GM21576 (cell line): ENCODE measurements around the gene LHPP.

ENCODE experiments used
- ATAC-seq: cut with Tn5 transposase; IDR thresholded peaks from one replicate; pipeline ENCODE4 v1.9.1; 2021; ENCODE audit warnings: mild to moderate bottlenecking, moderate library complexity; ENCODE audit not compliant: unreplicated experiment

Gene LHPP

GRCh38 chr10:124447751-124448466 lies 13.7 kb upstream of the LHPP start:
- ATAC-seq, result no peak

GRCh38 chr10:124448696-124449169 lies 12.9 kb upstream of the LHPP start:
- no peak for ATAC-seq

DNA sequence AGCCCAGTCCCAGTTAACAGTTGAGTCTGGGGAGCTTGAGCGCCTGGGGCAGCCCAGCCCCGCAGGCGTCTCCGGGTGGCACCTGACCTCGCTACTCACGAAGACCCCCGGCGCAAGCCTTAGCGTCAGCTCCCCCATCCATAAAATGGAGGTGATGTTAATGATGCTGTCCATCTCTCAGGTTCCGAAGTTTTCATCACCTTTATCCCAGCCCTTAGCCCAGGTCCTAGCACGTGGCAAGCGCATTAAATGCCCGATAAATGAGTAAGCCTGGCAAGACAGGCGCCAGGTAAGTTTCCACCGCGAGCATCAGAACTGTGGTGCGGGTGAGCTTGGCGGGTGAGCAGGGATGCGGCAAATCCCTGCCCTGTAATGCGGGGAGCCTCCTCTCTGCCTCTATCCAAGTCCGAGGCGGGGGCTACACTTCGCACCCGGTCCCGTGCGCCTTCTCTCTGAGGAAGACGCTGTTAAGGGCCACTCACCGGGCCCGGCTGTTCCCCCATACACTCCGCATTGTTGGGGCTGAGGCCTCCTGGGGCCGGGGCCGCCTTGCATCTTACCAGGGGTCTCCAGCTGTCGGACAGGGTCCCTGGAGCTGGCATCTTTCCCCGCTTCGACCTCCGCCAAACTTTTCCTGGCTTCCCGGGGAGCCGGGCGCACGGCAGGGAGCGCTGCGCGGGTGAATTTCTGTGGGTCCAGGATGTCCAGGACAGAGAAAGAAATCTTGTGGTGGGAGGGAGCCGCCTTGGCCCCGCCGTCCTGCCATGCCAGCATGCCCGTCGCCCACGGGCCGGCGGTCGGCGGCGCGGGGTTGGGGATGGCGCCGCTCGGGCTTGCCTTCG lies 12.2 kb upstream of the LHPP start:
- no peak for ATAC-seq

GRCh38 chr10:124450012-124450782 lies 11.4 kb upstream of the LHPP start, which contains the start of gene NKX1-2:
NKX1-2 (minus strand) TSS chr10:124450035; CDS start chr10:124449943, 92 bp downstream.
- ATAC-seq, result no peak

GRCh38 chr10:124450783-124451057 lies 10.9 kb upstream of the LHPP start:
- no peak for ATAC-seq

DNA sequence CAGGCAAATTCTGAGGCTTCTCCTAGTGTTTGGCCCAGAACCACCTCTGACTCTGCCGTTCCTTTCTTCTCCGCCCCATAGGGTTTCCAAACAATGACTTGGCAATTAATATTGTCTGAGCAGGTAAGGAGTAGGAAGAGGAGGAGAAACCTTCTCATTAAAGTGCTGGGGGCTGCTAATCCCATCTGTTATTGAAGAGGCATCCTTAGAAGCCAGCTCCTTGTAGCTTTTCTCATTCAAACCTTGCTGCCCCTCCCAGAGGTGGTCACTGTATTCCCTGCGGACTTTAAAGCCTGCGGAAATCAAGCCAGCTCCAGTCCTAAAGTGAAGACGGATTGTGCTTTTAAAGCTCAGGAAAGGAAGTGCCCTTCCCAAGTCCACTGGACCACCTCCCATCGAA lies 10.3 kb upstream of the LHPP start:
- no peak for ATAC-seq

GRCh38 chr10:124453960-124454610 lies 7.5 kb upstream of the LHPP start:
- no peak for ATAC-seq

DNA sequence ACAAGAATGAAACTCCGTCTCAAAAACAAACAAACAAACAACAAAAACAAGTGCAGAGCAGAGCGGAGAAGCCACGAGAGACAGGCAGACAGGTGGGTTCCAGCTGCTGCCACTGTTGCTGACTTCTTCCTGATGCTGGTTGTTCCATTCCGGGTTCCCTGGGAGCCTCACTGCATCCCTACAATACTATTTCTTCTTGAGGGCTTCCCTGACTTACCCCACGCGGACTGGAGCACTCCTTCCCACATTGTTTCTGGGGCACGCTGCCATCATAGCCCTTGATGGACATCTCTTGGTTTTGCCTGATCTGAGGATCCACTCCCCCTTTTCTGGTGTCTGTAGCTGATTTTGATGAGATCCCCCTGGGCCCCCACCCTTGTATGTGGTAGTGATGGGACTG lies 6.2 kb upstream of the LHPP start:
- no peak for ATAC-seq

DNA sequence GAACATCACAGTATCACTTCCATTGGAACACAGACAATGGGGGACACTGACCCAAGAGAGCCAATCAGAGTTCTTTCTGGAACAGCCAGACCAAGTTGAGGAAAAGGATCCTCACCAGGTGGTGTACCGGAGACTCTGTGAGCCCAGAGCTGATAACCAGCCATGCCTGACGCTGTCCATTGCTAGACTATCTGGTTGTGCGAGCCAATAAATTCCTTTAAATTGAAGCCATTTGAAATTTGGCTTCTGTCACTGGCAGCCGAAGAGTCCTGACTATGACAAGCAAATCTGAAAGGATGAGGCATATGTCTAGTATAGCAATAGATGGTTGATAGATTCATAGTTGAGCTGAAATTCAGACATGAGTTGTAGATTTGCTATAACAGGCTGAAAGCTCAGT lies 3.1 kb upstream of the LHPP start:
- ATAC-seq, result no peak

DNA sequence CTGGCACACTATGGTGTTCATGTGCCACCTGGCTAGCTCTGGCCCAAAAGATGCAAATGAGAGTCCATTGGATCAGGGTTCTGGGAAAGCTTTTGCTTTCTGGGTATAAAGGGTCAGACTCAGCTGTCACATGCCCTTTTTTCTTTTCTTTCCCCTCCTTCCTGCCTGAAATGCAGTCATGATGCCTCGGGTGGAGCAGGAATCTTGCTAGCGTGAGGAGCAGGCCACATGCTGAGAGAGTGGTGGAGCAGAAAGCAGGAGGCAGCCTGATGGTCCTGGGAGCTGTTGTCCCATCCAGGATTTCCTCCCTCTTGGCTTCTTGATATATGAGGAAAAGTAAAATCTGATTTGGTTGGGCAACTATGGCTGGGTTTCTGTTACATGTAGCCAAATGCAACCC lies 2.7 kb upstream of the LHPP start:
- ATAC-seq, result no peak

- ATAC-seq, result no peak
These were observed 2.2 kb upstream of the LHPP start for GRCh38 chr10:124459395-124459794.

DNA sequence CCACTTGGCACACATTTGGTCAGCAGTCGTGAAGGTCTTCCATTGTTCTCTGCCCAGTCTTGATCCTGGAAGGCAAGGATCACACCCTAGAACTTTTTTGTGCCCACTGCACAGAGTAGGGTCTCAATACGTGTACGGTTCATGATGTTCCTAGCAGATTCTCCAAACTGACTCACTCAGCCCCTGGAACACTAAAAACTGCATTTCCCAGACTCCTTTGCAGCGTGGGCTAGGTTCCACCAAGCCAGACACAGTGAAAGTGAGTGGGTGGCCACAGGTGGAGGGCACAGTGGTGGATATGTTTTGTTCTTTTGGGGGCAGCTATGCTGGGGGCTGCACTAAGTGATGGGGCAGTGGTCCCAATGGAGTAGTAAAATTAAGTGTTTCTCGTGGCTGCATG lies 1.5 kb upstream of the LHPP start:
- ATAC-seq, result no peak

DNA sequence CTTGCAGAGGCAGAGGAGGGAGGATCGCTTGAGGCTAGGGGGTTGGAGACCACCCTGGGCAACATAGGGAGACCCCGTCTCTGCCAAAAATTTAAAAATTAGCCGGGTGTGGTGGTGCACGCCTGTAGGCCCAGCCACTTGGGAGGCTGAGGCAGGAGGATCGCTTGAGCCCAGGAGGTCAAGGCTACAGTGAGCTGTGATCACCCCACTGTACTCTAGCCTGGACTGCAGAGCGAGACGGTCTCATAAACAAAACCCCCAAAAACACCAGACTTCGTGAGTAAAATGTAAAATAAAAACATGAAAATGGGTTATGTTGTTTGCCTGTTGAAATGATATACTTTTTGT lies 699 bp downstream of the LHPP start:
- no peak for ATAC-seq

GRCh38 chr10:124464028-124464965 lies 2.7 kb downstream of the LHPP start:
- ATAC-seq, result no peak

- peak; percentile 41 for ATAC-seq
These were observed 3.6 kb downstream of the LHPP start for GRCh38 chr10:124465003-124465776.

DNA sequence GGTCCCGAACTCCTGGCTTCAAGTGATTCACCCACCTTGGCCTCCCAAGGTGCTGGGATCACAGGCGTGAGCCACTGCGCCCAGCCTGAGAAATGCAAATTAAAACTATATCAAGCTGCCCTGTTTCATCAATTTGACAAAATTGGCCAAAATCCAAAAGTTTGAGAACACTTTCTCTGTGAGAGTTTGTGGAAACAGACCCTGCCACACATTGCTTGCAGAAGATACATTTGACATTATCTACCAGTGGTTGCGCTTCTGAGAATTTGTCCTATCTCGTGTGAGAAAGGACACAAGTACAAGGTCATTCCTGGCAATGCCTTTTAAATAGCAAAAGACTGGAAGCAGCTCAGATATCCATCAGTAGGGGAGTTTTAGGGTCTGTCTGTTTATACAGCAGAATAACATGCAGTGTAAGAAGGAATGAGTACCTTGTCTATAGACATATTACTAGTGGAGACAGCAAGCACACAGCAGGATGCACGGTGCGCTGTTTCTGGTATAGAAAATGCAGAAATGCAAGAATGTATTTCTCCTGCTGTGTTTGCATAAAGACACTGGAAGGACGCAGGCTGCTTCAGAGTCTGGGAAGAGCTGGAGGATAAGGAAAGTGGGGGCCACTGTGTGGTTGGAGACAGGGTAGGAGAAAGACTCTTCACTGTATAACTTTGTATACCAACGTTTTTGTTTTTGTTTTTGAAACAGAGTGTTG lies 4.3 kb downstream of the LHPP start:
- ATAC-seq, result no peak

DNA sequence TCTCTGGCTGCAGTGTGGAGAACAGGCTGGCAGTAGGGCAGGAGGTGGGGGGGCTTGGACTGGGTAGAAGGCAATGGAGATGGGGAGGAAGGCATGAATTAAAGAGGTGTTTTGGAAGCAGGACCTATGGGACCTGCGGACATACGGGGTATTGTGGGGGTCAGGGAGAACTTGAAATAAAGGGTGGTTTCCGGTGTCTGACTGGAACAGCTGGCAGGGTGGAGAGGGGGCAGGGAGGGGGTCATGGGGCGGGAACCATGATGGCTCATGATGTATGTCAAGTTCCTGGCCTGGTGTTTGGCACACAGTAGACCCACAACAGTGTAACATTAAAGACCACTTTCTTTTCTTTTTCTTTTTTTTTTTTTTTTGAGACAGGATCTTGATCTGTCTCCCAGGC lies 5.5 kb downstream of the LHPP start:
- no peak for ATAC-seq

GRCh38 chr10:124468624-124469023 lies 7.0 kb downstream of the LHPP start:
- no peak for ATAC-seq
